Stimulated activated CD8-positive, alpha-beta memory T cell treated with anti-CD3 and anti-CD28 coated beads, Interleukin-7, amount 100 ng/mL, for 1 hour (primary cell): ENCODE measurements around the gene OAS3.
"Not testable (repeated sequence)": the region's sequence is repeated elsewhere in the genome, so short reads cannot be mapped to it uniquely, and the experiment has no call there.

Experiments used
- DNase-seq, 2 donors: peaks; one replicate each; pipeline ENCODE4 v3.0.0-alpha.2; 2020; ENCODE audit warnings: low read depth in 2 of 2

The OAS3 gene

DNA sequence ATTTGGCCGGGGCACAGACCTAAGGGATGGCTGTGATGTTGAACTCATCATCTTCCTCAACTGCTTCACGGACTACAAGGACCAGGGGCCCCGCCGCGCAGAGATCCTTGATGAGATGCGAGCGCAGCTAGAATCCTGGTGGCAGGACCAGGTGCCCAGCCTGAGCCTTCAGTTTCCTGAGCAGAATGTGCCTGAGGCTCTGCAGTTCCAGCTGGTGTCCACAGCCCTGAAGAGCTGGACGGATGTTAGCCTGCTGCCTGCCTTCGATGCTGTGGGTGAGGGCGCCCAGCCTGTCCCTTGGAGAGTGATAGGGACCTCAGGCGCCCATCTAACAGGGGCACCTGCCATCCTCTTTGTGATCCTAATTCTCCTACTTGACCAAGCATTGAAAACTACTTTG is 12.4 kb downstream of the OAS3 start:
- DNase-seq, result no peak

DNA sequence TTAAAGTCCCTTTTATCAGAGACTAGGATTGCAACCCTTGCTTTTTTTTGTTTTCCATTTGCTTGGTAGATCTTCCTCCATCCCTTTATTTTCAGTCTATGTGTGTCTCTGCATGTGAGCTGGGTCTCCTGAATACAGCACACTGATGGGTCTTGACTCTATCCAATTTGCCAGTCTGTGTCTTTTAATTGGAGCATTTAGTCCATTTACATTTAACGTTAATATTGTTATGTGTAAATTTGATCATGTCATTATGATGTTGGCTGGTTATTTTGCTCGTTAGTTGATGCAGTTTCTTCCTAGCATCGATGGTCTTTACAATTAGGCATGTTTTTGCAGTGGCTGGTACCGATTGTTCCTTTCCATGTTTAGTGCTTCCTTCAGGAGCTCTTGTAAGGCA is 18.9 kb downstream of the OAS3 start:
- DNase-seq, result not testable (repeated sequence)

DNA sequence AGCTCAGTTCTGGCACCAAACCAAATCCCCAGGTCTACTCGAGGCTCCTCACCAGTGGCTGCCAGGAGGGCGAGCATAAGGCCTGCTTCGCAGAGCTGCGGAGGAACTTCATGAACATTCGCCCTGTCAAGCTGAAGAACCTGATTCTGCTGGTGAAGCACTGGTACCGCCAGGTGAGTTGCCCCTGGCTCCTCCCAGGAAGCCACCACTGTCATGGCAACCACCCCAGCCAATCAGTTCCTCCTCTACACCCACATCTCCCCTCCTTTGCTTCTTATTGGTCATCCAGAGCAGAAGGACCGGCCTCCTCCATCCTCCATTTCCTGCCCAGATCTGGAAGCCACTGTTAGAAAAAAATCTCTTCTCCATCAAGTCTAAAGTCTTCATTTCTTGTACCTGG is 22.8 kb downstream of the OAS3 start:
- no peak for DNase-seq

DNA sequence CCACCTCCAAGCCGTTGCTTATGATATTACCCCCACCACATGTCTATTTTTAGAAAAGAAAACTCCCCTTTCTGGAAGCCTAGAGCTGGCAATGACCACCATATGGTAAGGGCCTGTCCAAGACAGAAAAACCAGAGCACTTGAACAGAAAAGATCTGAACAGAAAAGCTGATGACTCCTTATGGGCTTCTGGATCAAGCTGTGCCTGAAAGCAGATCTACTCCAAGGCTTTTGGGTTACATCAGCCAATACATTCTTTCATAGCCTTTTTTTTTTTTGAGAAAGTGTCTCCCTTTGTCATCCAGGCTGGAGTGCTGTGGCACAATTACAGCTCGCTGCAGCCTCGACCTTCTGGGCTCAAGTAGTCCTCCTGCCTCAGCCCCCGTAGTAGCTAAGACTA is 23.3 kb downstream of the OAS3 start:
- DNase-seq, result no peak

DNA sequence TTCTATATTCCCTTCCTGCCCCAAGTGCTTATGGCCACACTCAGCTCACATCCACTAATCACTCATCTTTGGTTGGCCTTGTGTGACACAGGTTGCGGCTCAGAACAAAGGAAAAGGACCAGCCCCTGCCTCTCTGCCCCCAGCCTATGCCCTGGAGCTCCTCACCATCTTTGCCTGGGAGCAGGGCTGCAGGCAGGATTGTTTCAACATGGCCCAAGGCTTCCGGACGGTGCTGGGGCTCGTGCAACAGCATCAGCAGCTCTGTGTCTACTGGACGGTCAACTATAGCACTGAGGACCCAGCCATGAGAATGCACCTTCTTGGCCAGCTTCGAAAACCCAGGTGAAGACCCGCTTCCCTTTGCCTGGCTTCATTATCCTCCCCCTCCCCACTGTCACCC is 24.3 kb downstream of the OAS3 start:
- no peak for DNase-seq

DNA sequence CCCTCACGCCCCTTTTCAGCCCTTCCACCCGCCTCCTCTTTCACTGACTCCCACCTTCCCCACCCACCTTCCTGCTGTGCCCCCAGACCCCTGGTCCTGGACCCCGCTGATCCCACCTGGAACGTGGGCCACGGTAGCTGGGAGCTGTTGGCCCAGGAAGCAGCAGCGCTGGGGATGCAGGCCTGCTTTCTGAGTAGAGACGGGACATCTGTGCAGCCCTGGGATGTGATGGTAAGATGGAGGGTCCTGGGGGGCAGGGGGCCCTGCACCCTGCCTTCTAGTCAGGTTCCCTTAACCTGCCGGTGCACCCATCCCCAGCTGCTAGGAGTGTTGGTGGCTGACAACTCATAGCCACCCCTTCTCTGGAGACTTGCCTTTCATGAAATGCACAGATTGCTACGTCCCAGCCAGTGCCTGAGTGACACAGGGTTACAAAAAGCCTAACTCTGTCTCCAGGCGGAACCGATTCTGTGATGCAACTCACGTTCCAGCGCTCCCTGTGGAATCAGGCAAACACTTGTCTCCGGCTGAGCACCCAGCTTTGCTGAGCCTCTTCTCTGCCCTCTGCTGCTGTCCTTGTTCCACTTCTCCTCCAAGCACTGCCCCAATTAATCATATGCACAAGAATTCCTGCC is 25.1 kb downstream of the OAS3 start:
- no peak for DNase-seq

DNA sequence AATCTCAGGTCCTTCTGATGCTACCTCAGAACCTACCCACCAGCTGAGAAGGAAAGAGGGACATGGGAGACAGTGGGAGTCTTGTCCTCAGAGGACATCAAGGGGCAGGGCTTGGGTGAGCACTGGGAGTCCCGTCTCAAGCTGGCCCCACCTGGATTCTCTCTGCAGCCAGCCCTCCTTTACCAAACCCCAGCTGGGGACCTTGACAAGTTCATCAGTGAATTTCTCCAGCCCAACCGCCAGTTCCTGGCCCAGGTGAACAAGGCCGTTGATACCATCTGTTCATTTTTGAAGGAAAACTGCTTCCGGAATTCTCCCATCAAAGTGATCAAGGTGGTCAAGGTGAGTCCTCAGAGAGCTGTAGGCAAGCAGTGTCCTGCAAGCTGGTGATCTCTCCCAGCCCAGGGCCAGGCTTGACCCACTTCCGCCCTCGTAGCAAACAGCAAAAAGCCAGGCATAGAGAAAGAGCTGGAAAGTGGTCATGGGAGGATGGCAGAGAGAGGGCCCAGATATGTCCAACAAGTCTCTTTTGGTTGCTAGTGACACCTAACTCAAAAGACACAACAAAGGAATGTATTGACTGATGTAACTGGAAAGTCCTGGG is 25.9 kb downstream of the OAS3 start:
- DNase-seq, result no peak

DNA sequence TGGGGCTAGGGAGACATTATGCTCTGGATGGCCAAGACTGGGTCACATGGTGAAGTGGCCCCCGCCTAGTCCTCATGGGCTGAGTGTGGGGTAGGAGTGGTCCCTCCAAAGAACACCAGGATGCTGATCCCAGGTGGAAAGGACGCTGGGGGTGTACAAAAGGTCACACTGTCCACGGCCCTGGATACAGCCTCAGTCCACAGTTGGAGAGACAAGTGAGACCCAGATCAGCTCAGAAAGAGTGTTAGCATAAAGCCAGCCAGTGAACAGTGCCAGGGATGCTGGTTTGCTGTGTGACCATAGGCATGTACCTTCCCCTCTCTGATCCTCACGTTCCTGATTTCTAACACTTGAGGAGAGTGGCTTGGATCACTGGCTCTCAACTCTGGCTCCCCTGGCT is 26.6 kb downstream of the OAS3 start:
- no peak for DNase-seq

DNA sequence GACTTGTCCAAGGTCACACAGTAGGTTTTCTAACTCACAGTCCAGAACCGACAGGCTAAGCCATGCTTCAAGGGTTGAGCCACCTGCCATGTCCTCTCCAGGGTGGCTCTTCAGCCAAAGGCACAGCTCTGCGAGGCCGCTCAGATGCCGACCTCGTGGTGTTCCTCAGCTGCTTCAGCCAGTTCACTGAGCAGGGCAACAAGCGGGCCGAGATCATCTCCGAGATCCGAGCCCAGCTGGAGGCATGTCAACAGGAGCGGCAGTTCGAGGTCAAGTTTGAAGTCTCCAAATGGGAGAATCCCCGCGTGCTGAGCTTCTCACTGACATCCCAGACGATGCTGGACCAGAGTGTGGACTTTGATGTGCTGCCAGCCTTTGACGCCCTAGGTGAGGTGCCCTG is 27.4 kb downstream of the OAS3 start:
- DNase-seq, result no peak

DNA sequence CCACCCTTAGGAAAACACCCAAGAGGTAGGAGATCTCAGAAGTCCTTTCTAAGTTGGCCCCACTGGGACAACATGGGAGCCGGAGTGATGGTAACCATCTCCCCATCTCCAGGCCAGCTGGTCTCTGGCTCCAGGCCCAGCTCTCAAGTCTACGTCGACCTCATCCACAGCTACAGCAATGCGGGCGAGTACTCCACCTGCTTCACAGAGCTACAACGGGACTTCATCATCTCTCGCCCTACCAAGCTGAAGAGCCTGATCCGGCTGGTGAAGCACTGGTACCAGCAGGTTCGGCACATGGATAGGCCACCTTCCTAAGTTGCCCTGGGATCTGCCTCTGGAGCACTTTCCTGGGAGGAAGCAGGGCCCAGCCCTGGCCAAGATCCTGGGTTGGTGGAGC is 29.0 kb downstream of the OAS3 start:
- no peak for DNase-seq

DNA sequence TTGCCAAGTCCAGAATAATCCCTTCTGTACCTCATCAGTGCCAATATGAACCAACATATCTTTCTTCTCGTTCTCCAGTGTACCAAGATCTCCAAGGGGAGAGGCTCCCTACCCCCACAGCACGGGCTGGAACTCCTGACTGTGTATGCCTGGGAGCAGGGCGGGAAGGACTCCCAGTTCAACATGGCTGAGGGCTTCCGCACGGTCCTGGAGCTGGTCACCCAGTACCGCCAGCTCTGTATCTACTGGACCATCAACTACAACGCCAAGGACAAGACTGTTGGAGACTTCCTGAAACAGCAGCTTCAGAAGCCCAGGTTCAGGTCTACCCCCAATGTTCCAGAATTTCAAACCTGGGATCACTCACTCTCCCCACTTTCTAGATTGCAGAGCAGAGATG is 29.6 kb downstream of the OAS3 start:
- DNase-seq, result no peak

DNA sequence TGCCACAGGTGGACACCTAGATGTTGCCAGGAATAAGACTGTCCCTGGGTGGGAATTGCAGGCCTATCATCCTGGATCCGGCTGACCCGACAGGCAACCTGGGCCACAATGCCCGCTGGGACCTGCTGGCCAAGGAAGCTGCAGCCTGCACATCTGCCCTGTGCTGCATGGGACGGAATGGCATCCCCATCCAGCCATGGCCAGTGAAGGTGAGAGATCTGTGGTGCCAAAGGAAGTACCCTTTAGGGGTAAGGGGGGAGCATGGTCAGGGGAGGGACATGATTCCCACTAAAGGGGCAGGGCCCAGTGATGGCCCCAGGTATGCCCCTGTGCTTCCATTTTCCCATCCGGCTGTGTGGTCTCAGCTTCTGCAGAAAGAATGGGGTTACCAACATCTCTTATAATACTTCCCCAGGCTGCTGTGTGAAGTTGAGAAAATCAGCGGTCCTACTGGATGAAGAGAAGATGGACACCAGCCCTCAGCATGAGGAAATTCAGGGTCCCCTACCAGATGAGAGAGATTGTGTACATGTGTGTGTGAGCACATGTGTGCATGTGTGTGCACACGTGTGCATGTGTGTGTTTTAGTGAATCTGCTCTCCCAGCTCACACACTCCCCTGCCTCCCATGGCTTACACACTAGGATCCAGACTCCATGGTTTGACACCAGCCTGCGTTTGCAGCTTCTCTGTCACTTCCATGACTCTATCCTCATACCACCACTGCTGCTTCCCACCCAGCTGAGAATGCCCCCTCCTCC is 31.5 kb downstream of the OAS3 start:
- DNase-seq, result no peak

DNA sequence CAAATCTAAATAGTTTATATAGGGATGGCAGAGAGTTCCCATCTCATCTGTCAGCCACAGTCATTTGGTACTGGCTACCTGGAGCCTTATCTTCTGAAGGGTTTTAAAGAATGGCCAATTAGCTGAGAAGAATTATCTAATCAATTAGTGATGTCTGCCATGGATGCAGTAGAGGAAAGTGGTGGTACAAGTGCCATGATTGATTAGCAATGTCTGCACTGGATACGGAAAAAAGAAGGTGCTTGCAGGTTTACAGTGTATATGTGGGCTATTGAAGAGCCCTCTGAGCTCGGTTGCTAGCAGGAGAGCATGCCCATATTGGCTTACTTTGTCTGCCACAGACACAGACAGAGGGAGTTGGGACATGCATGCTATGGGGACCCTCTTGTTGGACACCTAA is 32.1 kb downstream of the OAS3 start:
- DNase-seq, result no peak

DNA sequence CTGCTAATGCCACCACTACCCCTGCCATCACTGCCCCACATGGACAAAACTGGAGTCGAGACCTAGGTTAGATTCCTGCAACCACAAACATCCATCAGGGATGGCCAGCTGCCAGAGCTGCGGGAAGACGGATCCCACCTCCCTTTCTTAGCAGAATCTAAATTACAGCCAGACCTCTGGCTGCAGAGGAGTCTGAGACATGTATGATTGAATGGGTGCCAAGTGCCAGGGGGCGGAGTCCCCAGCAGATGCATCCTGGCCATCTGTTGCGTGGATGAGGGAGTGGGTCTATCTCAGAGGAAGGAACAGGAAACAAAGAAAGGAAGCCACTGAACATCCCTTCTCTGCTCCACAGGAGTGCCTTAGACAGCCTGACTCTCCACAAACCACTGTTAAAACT is 33.0 kb downstream of the OAS3 start:
- no peak for DNase-seq

DNA sequence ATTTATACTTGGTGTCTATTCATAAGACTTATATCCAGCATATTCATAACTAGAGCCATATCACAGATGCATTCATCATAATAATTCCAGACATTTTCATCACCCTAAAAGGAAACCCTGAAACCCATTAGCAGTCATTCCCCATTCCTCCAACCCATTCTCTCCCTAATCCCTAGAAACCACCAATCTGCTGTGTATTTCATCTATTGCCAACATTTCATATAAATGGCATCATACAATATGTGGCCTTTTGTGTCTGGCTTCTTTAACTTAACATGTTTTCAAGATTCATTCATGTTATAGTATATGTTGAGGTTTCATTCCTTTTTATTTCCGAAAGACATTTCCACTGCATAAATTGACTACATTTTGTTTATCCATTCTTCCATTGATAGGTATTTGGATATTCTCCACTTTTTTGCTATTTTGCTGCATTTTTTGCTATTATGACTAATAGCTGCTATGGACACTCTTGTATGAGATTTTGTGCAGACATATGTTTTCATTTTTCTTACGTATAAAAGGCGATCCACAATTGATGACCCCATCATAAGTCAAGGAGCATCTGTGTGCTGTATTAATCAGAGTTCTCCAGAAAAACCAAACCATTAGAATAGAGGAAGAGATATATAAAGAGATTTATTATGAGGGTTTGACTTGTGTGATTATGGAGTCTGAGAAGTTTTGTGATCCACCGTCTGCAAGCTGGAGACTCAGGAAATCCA is 34.9 kb downstream of the OAS3 start:
- DNase-seq, result no peak

DNA sequence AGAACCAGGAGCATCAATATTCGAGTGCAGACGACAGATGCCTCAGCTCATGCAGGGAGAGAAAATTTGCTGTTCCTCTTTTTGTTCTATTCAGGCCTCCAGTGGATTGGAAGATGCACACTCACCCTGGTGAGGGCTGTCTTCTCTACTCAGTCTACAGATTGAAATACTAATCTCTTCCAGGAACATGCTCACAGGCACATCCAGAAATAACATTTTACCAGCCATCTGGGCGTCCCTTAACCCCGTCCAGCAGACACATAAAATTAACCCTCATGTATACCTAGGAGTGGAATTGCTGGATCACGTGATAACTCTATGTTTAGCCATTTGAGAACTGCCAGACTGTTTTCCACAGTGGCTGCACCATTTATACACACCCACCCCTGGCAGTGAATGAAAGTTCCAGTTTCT is 35.6 kb downstream of the OAS3 start:
- no peak for DNase-seq

DNA sequence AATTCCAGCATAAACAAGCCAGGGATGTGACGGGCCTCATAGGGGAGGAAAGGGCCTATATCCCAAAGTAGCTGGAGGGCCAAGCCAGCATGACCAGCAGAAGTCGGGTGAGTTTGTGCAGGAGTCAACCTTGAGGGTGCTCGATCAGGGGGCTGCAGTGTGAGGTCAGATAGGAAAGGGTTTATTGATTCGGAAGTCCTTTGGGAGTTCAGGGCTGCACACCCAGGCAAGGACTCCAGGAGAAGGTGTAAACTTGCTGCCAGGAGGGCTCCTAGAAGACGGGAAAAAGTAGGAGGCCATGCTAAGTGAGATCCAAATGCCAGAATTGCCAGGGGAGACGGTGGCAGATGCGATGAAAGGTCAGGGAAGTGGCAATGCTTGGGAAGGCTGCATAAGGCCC is 36.6 kb downstream of the OAS3 start:
- DNase-seq, result no peak

DNA sequence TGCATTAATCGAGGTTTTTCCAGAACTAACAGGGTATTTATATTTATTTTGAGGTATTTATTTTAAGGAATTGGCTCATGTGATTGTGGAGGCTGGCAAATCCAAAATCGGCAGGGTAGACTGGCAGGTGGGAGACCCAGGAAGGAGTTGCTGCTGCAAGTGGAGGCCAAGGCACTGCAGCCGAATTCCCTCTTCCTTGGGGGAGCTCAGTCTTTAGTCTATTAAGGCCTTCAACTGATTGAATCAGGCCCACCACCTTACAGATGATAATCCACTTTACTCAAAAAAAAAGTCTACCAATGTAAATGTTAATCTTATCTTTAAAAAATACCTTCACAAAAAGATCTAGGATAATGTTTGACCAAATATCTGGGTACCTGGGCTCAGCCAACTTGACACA is 38.9 kb downstream of the OAS3 start:
- no peak for DNase-seq

DNA sequence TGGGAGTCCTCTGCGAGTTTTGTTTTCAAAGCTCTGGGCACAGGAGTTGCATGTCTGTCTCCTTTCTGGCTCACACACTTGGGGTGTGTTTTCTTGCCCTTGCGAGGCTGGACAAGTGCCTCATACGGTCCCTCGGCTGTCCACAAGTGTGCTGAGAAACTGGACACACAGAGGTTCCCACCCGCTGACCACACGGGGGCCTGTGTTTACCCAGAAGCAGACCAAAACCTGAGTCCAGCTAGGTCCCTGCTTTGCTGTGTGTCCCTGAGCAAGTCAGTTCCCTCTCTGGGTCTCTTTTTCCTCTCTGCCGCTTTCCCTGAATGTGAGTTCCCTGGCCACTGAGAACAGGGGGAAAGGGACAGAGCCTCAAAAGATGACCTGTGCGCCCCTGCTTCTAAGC is 39.4 kb downstream of the OAS3 start:
- no peak for DNase-seq

DNA sequence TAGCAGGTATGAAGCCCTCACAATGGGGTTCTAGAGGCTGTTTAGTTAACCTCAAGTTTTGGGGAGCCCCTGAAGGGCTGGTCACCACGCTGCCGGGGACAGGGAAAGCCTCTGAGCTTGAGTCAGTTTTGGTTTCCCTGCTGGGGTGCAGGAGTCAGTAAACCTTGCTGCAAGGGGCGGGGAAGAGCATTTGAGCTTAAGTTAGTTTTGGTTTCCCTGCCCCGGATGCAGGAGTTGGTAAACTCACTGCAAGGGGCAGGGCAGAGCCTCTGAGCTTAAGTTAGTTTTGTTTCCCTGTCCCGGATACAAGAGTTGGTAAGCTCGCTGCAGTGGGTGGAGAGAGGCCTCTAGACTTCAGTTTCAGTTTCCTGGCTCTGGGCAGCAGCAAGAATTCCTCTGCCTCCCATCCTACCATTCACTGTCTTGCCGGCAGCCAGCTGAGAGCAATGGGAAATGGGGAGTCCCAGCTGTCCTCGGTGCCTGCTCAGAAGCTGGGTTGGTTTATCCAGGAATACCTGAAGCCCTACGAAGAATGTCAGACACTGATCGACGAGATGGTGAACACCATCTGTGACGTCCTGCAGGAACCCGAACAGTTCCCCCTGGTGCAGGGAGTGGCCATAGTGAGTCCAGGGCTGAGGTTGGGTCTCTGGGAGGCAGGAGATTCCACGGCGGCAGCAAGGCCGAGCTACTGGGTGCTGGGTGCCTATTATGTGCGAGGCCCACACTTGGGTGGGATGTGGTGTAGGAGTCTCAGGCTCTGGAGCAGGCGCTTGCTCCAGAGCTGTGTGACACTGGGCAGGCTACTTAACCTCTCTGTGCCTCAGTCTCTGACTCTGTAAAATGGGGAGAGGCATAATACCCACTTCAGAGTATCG is 40.1 kb downstream of the OAS3 start, which contains the start of gene OAS2:
Gene OAS2 (plus strand): TSS at position 357 of the 878 bp plus-strand sequence. CDS start 90 bp downstream, at position 447.
- peak; percentile 44 to 59 for DNase-seq

DNA sequence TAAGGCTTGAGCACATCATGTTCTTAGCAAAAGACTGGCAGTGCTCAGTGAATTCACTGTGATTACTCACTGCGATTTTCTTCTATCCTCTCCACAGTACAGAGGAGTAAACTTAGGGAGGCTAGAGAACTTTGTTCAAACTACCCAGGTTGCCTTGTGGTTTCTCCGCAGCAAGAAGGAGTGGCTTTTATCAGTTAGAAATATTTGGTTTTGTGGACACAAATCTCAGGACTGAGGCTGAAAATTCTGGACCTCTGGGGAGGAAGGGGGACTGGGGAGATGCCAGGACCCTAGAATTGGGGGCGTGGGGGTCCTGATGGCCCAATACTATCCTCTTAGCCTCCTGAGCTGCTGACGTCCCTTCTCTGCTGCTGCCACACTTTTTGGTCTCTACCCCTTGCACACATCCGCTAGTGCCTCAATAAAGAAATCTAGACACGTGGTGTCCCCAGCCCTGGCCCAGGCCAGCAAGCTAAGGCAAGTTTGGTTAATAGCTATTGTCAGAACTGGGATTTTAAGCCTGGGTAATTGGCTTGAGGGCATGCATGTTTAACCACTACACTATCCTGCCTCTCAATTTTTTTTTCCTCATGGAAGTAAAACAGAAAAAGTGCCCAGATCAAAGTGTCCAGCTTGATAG is 40.9 kb downstream of the OAS3 start:
- no peak for DNase-seq
